ENCODE data around the gene MAPK13.

The MAPK13 gene

DNA sequence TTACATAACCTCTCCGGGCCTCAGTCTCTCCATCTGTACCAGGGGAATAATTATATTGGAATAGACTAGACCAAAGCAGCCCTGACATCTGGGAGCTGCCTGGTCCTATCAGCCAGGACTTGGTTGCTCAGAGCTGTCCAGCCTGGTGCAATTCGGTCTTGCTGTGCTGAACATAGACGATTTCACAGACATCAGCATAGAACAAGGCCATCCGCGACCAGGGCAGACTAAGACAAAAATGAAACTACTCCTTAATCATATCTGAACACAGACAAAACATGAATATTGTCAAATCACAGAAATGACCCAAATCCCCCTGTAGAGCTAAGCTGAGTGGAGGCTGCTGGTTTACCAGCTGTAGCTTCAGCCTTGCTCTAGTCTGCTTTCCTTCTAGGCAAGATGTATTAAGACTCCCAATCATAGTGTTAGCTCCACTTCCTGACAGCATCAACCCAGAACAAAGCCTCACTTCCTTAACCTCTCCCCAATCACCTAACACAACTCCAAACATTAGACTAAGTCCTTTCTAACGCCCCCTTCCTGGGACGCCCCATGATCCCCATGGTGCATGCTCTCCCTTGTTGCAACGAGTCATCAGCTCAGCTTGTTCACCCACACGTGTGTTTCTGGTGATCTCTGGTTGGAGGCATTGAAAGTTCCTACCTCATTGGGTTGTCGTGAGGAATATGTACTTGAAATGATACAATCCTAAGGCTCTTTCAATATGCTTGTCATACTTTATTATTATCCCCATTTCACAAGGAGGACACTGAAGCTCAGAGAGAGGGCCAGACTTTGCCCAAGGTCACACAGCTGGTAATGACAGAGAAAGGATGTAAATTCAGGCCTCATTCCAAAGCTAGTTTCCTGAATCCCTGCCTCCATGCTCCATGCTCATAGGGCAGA lies 3.5 kb upstream of the MAPK13 start:
- Histone ChIP-seq H3K9me2 (replicated peaks; ENCODE audit: insufficient read depth, low read length) (no peaks in the 10 kb centered on the region), H3K79me2 (ENCODE audit: low read length) (0 out of 2 replicates have a peak, but pooled peaks cover 8% of the 10 kb centered on the region), H3K4me3 (ENCODE audit: low read length) (no peak overlapping the region), H4K20me1 (ENCODE audit: insufficient read depth, low read length) (no peaks in the 10 kb centered on the region), H3K36me3 (replicated peaks; ENCODE audit: insufficient read depth, low read length) (no peaks in the 10 kb centered on the region), H3K4me2 (ENCODE audit: low read depth, low read length) (no peak overlapping the region), H3K9me3 (replicated peaks; ENCODE audit: insufficient read depth, low read length) (no peaks in the 10 kb centered on the region), H3F3A (ENCODE audit: insufficient read depth, low read length) (peaks cover 20% of the 10 kb centered on the region), H3K27me3 (replicated peaks; ENCODE audit: insufficient read depth, low read length) (no peaks in the 10 kb centered on the region), H3K27ac (ENCODE audit: low read length) (no peak overlapping the region), H3K4me1 (ENCODE audit: low read length) (peaks cover 19% of the 10 kb centered on the region), H3K9ac (ENCODE audit: low read length) (no peak overlapping the region), H2AFZ (ENCODE audit: low read length) (no peak overlapping the region)
- DNase-seq, result no peak
- TF ChIP-seq EZH2phosphoT487 (IDR thresholded peaks at IDR 0.05; ENCODE audit: low read length) (no peak), EZH2 (optimal IDR thresholded peaks at IDR 0.05; ENCODE audit: low read depth, low read length) (no peak)
- TF ChIP-seq, protein P1, sequence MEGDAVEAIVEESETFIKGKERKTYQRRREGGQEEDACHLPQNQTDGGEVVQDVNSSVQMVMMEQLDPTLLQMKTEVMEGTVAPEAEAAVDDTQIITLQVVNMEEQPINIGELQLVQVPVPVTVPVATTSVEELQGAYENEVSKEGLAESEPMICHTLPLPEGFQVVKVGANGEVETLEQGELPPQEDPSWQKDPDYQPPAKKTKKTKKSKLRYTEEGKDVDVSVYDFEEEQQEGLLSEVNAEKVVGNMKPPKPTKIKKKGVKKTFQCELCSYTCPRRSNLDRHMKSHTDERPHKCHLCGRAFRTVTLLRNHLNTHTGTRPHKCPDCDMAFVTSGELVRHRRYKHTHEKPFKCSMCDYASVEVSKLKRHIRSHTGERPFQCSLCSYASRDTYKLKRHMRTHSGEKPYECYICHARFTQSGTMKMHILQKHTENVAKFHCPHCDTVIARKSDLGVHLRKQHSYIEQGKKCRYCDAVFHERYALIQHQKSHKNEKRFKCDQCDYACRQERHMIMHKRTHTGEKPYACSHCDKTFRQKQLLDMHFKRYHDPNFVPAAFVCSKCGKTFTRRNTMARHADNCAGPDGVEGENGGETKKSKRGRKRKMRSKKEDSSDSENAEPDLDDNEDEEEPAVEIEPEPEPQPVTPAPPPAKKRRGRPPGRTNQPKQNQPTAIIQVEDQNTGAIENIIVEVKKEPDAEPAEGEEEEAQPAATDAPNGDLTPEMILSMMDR (IDR thresholded peaks at IDR 0.05; ENCODE audit: low read length), result no peak

GRCh38 chr6:36127462-36128016 lies 2.8 kb upstream of the MAPK13 start:
- H2AFZ ChIP-seq (ENCODE audit: low read length), result no peak overlapping the region
- H3F3A ChIP-seq (ENCODE audit: insufficient read depth, low read length), result peaks cover 25% of the 10 kb centered on the region
- no peak overlapping the region for H3K9ac ChIP-seq (ENCODE audit: low read length)
- TF ChIP-seq EZH2phosphoT487 (IDR thresholded peaks at IDR 0.05; ENCODE audit: low read length) (no peak), EZH2 (optimal IDR thresholded peaks at IDR 0.05; ENCODE audit: low read depth, low read length) (no peak)
- TF ChIP-seq, protein P1 (IDR thresholded peaks at IDR 0.05; ENCODE audit: low read length), result no peak
- no peaks in the 10 kb centered on the region for H3K27me3 ChIP-seq (replicated peaks; ENCODE audit: insufficient read depth, low read length)
- H3K36me3 ChIP-seq (replicated peaks; ENCODE audit: insufficient read depth, low read length), result no peaks in the 10 kb centered on the region
- no peak for DNase-seq
- peaks cover 15% of the 10 kb centered on the region for H3K79me2 ChIP-seq (ENCODE audit: low read length)
- no peaks in the 10 kb centered on the region for H4K20me1 ChIP-seq (ENCODE audit: insufficient read depth, low read length)
- H3K9me3 ChIP-seq (replicated peaks; ENCODE audit: insufficient read depth, low read length), result no peaks in the 10 kb centered on the region
- H3K9me2 ChIP-seq (replicated peaks; ENCODE audit: insufficient read depth, low read length), result no peaks in the 10 kb centered on the region
- H3K4me1 ChIP-seq (ENCODE audit: low read length), result peaks cover 26% of the 10 kb centered on the region
- H3K4me3 ChIP-seq (ENCODE audit: low read length), result no peak overlapping the region
- no peak overlapping the region for H3K4me2 ChIP-seq (ENCODE audit: low read depth, low read length)
- no peak overlapping the region for H3K27ac ChIP-seq (ENCODE audit: low read length)

DNA sequence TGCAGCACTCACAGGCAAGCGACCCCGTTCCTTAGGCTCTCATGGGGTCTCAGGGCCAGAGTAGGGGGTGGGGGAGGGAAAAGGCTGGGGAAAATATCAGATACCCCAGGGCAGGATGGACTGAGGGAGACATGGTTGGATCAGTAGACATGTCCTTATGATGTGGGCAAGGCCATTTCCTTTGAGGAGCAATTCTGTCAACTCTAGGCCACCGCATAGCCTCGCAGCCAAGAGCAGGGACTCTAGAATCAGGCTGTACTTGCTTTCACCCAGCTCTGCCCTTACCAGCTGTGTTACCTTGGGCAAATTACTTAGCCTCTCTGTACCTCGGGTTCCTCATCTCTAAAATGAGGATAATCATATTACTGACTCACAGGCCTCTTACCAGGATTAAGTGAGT lies 2.2 kb upstream of the MAPK13 start:
- DNase-seq, result no peak
- peaks cover 31% of the 10 kb centered on the region for H3K4me1 ChIP-seq (ENCODE audit: low read length)
- H3K27ac ChIP-seq (ENCODE audit: low read length), result no peak overlapping the region
- H3K9me2 ChIP-seq (replicated peaks; ENCODE audit: insufficient read depth, low read length), result no peaks in the 10 kb centered on the region
- no peaks in the 10 kb centered on the region for H3K9me3 ChIP-seq (replicated peaks; ENCODE audit: insufficient read depth, low read length)
- TF ChIP-seq, protein P1 (IDR thresholded peaks at IDR 0.05; ENCODE audit: low read length), result no peak
- no peak for TF ChIP-seq EZH2 (optimal IDR thresholded peaks at IDR 0.05; ENCODE audit: low read depth, low read length)
- TF ChIP-seq EZH2phosphoT487 (IDR thresholded peaks at IDR 0.05; ENCODE audit: low read length), result no peak
- H4K20me1 ChIP-seq (ENCODE audit: insufficient read depth, low read length), result no peaks in the 10 kb centered on the region
- H3K27me3 ChIP-seq (replicated peaks; ENCODE audit: insufficient read depth, low read length), result no peaks in the 10 kb centered on the region
- peaks cover 25% of the 10 kb centered on the region for H3F3A ChIP-seq (ENCODE audit: insufficient read depth, low read length)
- no peak overlapping the region for H3K4me2 ChIP-seq (ENCODE audit: low read depth, low read length)
- peaks cover 20% of the 10 kb centered on the region for H3K79me2 ChIP-seq (ENCODE audit: low read length)
- H2AFZ ChIP-seq (ENCODE audit: low read length), result no peak overlapping the region
- no peaks in the 10 kb centered on the region for H3K36me3 ChIP-seq (replicated peaks; ENCODE audit: insufficient read depth, low read length)
- no peak overlapping the region for H3K4me3 ChIP-seq (ENCODE audit: low read length)
- no peak overlapping the region for H3K9ac ChIP-seq (ENCODE audit: low read length)
